ENCODE measurements around the gene RNPEP. TPM values are rescaled to one million over a fixed set of nuclear protein-coding genes. Genes with fewer than 3 reads are reported as not detected.
A peak's percentile ranks its signal among the peaks of the same experiment; 100 is the strongest.

Gene RNPEP
- polyA plus RNA-seq, 1 of the 3 experiments (the other 2 are of a cell fraction) = 46.7 TPM

GRCh38 chr1:201938440-201939035 lies 43.9 kb upstream of the RNPEP start:
- DNase-seq = no peak
- peak overlapping the region in 1 of 2 experiments; percentile 52; a peak in 2 of 4 replicates for H3K27ac ChIP-seq (ENCODE audit: low read depth in 2 of 2, low read length in 1 of 2)
- H4K20me1 ChIP-seq (ENCODE audit: insufficient read depth) = no peaks in the 10 kb centered on the region
- POLR2A ChIA-PET = no interaction called here
- H3K4me2 ChIP-seq = 0 out of 2 replicates have a peak overlapping the region, but pooled peaks have one; percentile 35
- CTCF ChIA-PET = interaction anchor here (3.8 kb wide), 1 partner anchor 42 kb away, joined by 20 read pairs; no protein-coding TSS in a partner anchor
- H3F3A ChIP-seq (replicated peaks; ENCODE audit: insufficient read depth) = peaks cover 6% of the 10 kb centered on the region
- no peaks in the 10 kb centered on the region for H3K79me2 ChIP-seq (ENCODE audit: insufficient read depth)
- no peaks in the 10 kb centered on the region for H3K36me3 ChIP-seq (replicated peaks in 1 of 2; ENCODE audit: control insufficient read depth in 1 of 2, insufficient read depth in 2 of 2, low read length in 1 of 2)
- H3K4me3 ChIP-seq (ENCODE audit: low read depth in 2 of 2, low read length in 1 of 2) = no peak overlapping the region
- no peaks in the 10 kb centered on the region for H3K27me3 ChIP-seq (ENCODE audit: insufficient read depth)
- H3K9me2 ChIP-seq = no peaks in the 10 kb centered on the region
- H3K9me3 ChIP-seq = no peaks in the 10 kb centered on the region
- peak overlapping the region; percentile 75; the same call in 1 of the 2 replicates for H2AFZ ChIP-seq (ENCODE audit: low read depth)
- no peak for TF ChIP-seq SIN3A (IDR thresholded peaks at IDR 0.05; ENCODE audit: borderline replicate concordance, low read depth, low read length)
- TF ChIP-seq, protein P1, sequence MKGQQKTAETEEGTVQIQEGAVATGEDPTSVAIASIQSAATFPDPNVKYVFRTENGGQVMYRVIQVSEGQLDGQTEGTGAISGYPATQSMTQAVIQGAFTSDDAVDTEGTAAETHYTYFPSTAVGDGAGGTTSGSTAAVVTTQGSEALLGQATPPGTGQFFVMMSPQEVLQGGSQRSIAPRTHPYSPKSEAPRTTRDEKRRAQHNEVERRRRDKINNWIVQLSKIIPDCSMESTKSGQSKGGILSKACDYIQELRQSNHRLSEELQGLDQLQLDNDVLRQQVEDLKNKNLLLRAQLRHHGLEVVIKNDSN (IDR thresholded peaks at IDR 0.05; ENCODE audit: borderline replicate concordance, low read depth) = no peak
- no peak for TF ChIP-seq EP300 (IDR thresholded peaks at IDR 0.05; ENCODE audit: borderline replicate concordance in 1 of 2, low read depth in 1 of 2, low read length in 1 of 2)
- no peak for TF ChIP-seq MXI1 (IDR thresholded peaks at IDR 0.05; ENCODE audit: low read depth, low read length)
- TF ChIP-seq YY1 (IDR thresholded peaks at IDR 0.05; ENCODE audit: low read depth) = no peak
- TF ChIP-seq POLR2AphosphoS5 (IDR thresholded peaks at IDR 0.05; ENCODE audit: low read depth, low read length) = no peak
- TF ChIP-seq USF2 (IDR thresholded peaks at IDR 0.05; ENCODE audit: borderline replicate concordance, low read depth, low read length) = no peak
- no peak for TF ChIP-seq ZBTB33 (IDR thresholded peaks at IDR 0.05; ENCODE audit: borderline replicate concordance, low read depth)
- TF ChIP-seq MEF2A (IDR thresholded peaks at IDR 0.05; ENCODE audit: borderline replicate concordance, low read depth) = no peak
- TF ChIP-seq TEAD4 (IDR thresholded peaks at IDR 0.05; ENCODE audit: borderline replicate concordance, insufficient read depth) = no peak
- WGBS (ENCODE audit: low lambda C conversion rate) = 82% methylated on average over 4 of the region's 4 CpGs
- H3K9ac ChIP-seq = no peak overlapping the region
- H3K4me1 ChIP-seq (ENCODE audit: control insufficient read depth in 1 of 2, insufficient read depth in 2 of 2, low read depth in 1 of 2, low read length in 1 of 2) = no peaks in the 10 kb centered on the region; a peak in 1 of 4 replicates

GRCh38 chr1:201939148-201939547 lies 43.3 kb upstream of the RNPEP start:
- no peak overlapping the region for H3K9ac ChIP-seq
- no peaks in the 10 kb centered on the region for H3K27me3 ChIP-seq (ENCODE audit: insufficient read depth)
- no peaks in the 10 kb centered on the region for H4K20me1 ChIP-seq (ENCODE audit: insufficient read depth)
- no peaks in the 10 kb centered on the region for H3K36me3 ChIP-seq (replicated peaks in 1 of 2; ENCODE audit: control insufficient read depth in 1 of 2, insufficient read depth in 2 of 2, low read length in 1 of 2)
- WGBS (ENCODE audit: low lambda C conversion rate) = 62% methylated on average over 4 of the region's 4 CpGs
- H3K4me3 ChIP-seq (ENCODE audit: low read depth in 2 of 2, low read length in 1 of 2) = no peak overlapping the region
- no peaks in the 10 kb centered on the region for H3K9me2 ChIP-seq
- ChIA-PET CTCF (interaction anchor here (3.8 kb wide), 1 partner anchor 43 kb away, joined by 20 read pairs; no protein-coding TSS in a partner anchor), POLR2A (no interaction called here)
- H2AFZ ChIP-seq (ENCODE audit: low read depth) = no peak overlapping the region
- no peaks in the 10 kb centered on the region; a peak in 1 of 4 replicates for H3K4me1 ChIP-seq (ENCODE audit: control insufficient read depth in 1 of 2, insufficient read depth in 2 of 2, low read depth in 1 of 2, low read length in 1 of 2)
- H3F3A ChIP-seq (replicated peaks; ENCODE audit: insufficient read depth) = peaks cover 6% of the 10 kb centered on the region
- H3K9me3 ChIP-seq = no peaks in the 10 kb centered on the region
- no peak overlapping the region for H3K27ac ChIP-seq (ENCODE audit: low read depth in 2 of 2, low read length in 1 of 2)
- DNase-seq = no peak
- no peak overlapping the region for H3K4me2 ChIP-seq
- H3K79me2 ChIP-seq (ENCODE audit: insufficient read depth) = no peaks in the 10 kb centered on the region
- TF ChIP-seq NFIC (IDR thresholded peaks at IDR 0.05; ENCODE audit: borderline replicate concordance) (no peak), RAD21 (IDR thresholded peaks at IDR 0.05; ENCODE audit: low read length) (no peak), RCOR1 (IDR thresholded peaks at IDR 0.05; ENCODE audit: low read length) (no peak), EZH2phosphoT487 (IDR thresholded peaks at IDR 0.05; ENCODE audit: borderline replicate concordance, low read depth) (no peak), RXRA (IDR thresholded peaks at IDR 0.05; ENCODE audit: borderline replicate concordance, low read depth) (no peak), FOXM1 (IDR thresholded peaks at IDR 0.05; ENCODE audit: low read depth) (no peak), YY1 (IDR thresholded peaks at IDR 0.05; ENCODE audit: low read depth) (no peak), NRF1 (IDR thresholded peaks at IDR 0.05; ENCODE audit: low read depth, low read length) (no peak), GABPA (IDR thresholded peaks at IDR 0.05; ENCODE audit: low read depth) (no peak), ZBTB33 (IDR thresholded peaks at IDR 0.05; ENCODE audit: borderline replicate concordance, low read depth) (no peak), GATA2 (CRISPR knock-in tag; IDR thresholded peaks at IDR 0.05) (no peak)
- TF ChIP-seq, protein P2, sequence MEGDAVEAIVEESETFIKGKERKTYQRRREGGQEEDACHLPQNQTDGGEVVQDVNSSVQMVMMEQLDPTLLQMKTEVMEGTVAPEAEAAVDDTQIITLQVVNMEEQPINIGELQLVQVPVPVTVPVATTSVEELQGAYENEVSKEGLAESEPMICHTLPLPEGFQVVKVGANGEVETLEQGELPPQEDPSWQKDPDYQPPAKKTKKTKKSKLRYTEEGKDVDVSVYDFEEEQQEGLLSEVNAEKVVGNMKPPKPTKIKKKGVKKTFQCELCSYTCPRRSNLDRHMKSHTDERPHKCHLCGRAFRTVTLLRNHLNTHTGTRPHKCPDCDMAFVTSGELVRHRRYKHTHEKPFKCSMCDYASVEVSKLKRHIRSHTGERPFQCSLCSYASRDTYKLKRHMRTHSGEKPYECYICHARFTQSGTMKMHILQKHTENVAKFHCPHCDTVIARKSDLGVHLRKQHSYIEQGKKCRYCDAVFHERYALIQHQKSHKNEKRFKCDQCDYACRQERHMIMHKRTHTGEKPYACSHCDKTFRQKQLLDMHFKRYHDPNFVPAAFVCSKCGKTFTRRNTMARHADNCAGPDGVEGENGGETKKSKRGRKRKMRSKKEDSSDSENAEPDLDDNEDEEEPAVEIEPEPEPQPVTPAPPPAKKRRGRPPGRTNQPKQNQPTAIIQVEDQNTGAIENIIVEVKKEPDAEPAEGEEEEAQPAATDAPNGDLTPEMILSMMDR (IDR thresholded peaks at IDR 0.05) = no peak

Measured in SK-N-SH (cell line).